SH-SY5Y (cell line): Measurements from ENCODE around the gene CARD14.

Experiments used
- GATA2 ChIP-seq: IDR thresholded peaks from 2 replicates; pipeline ENCODE4 v1.6.1; 2011; ENCODE audit warnings: mild to moderate bottlenecking, low read depth, low read length
- GATA3 ChIP-seq: IDR thresholded peaks from 2 replicates; pipeline ENCODE4 v1.6.1; 2011; ENCODE audit warnings: low read depth, mild to moderate bottlenecking, low read length, moderate library complexity

DNA sequence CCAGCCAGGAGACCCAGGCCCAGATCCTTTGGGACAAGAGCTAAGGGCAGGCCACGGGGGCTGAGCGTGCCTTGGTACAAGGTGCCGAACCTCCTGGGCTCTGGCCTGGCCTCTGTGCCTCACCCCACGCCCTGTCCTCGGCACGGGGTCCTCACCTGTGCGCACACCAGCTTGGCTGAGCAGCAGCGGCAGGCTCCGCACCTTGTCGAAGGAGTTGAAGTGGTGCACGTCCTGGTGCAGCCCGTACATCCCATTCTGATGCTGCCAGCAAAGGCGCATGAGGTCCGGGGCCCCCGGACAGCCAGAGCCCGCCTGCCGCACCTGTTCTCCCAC lies 45.0 kb downstream of the CARD14 start:
- no peak for TF ChIP-seq GATA2
- no peak for TF ChIP-seq GATA3
